ENCODE measurements around the gene RDH11.

GRCh38 chr14:67727361-67727760, 31.8 kb upstream of the RDH11 start:
- TF ChIP-seq CTCF (IDR thresholded peaks at IDR 0.05) (no peak), POLR2A (IDR thresholded peaks at IDR 0.05) (no peak)
